RCC 7860 (cell line): Measurements from ENCODE around the gene BSG.

Experiments
- DNase-seq: peaks from one replicate; pipeline ENCODE4 v3.0.0-alpha.2; 2015; ENCODE audit warnings: low spot score
- FAIRE-seq: peaks from 2 replicates; lab custom pipeline; 2012; peaks lifted over from hg19 to GRCh38; lab: Jason Lieb, UNC

BSG gene

GRCh38 chr19:570937-571565 lies 1.3 kb upstream of the BSG start:
- FAIRE-seq = no peak
- DNase-seq = no peak

- FAIRE-seq = no peak
- no peak for DNase-seq
Measured at GRCh38 chr19:571566-571974, 826 bp upstream of the BSG start.

- DNase-seq (peak; percentile 36), FAIRE-seq (no peak)
Measured at GRCh38 chr19:572743-573518, 535 bp downstream of the BSG start.

- FAIRE-seq = no peak
- no peak for DNase-seq
Measured at GRCh38 chr19:573519-573825, 1.1 kb downstream of the BSG start.

- DNase-seq (no peak), FAIRE-seq (no peak)
Measured at GRCh38 chr19:574658-575526, 2.5 kb downstream of the BSG start.

GRCh38 chr19:575527-576506 lies 3.4 kb downstream of the BSG start:
- FAIRE-seq = peak; percentile 79
- DNase-seq = peak; percentile 76

GRCh38 chr19:576768-577438 lies 4.5 kb downstream of the BSG start:
- FAIRE-seq (no peak), DNase-seq (no peak)

GRCh38 chr19:577439-578392 lies 5.3 kb downstream of the BSG start:
- DNase-seq (no peak), FAIRE-seq (no peak)

GRCh38 chr19:579111-579841 lies 6.9 kb downstream of the BSG start:
- FAIRE-seq (no peak), DNase-seq (no peak)

- no peak for DNase-seq
- FAIRE-seq = no peak
Measured at GRCh38 chr19:579842-580155, 7.4 kb downstream of the BSG start.

- DNase-seq = no peak
Measured at GRCh38 chr19:580274-580835, 8.0 kb downstream of the BSG start.

GRCh38 chr19:581399-582111 lies 9.2 kb downstream of the BSG start:
- FAIRE-seq (no peak), DNase-seq (no peak)

More at GRCh38 chr19:580274-580835, 8.0 kb downstream of the BSG start:
- no peak for FAIRE-seq

GRCh38 chr19:582497-583197 lies 10.3 kb downstream of the BSG start:
- peak; percentile 89 for FAIRE-seq

GRCh38 chr19:583198-583967 lies 11.0 kb downstream of the BSG start:
- no peak for DNase-seq
- no peak for FAIRE-seq

More at GRCh38 chr19:582497-583197, 10.3 kb downstream of the BSG start:
- DNase-seq = peak; percentile 64

GRCh38 chr19:583968-584239 lies 11.5 kb downstream of the BSG start:
- no peak for FAIRE-seq
- DNase-seq = no peak
